Mammary epithelial cell (primary cell): ENCODE results near the gene FRMPD1.

ENCODE experiments used
- CTCF ChIP-seq, 2 donors: IDR thresholded peaks in 1 of 2; conservative IDR thresholded peaks in 1 of 2; 2 replicates each; pipeline ENCODE4 v1.5.1; 2011 to 2012; ENCODE audit warnings: inconsistent platforms in 2 of 2, low read length in 2 of 2, mild to moderate bottlenecking in 2 of 2, control low read depth in 1 of 2, low read depth in 1 of 2; ENCODE audit not compliant: insufficient read depth in 1 of 2; ENCODE audit errors: extremely low read depth in 1 of 2
- EZH2 ChIP-seq: IDR thresholded peaks from 2 replicates; pipeline ENCODE4 v1.6.1; 2012; ENCODE audit warnings: low read length, inconsistent platforms, borderline replicate concordance

- TF ChIP-seq CTCF (conservative IDR thresholded peaks at IDR 0.05 in 1 of 2, IDR thresholded peaks at IDR 0.05 in 1 of 2; ENCODE audit: extremely low read depth in 1 of 2, insufficient read depth in 1 of 2, low read depth in 1 of 2, low read length in 2 of 2), result no peak
- no peak for TF ChIP-seq EZH2
Observed at GRCh38 chr9:37730839-37731238, 80.1 kb downstream of the FRMPD1 start.
